HEK293 (cell line): Measurements from ENCODE around the gene GGNBP2.

Experiments
- EGR2 ChIP-seq: fragments of 450-650 bp; formaldehyde crosslinking; IDR thresholded peaks from 2 replicates; pipeline ENCODE4 v1.5.1; 2016; ENCODE audit warnings: low read depth, missing biosample characterization, missing genetic modification characterization
- GLIS2 ChIP-seq: fragments of 450-650 bp; formaldehyde crosslinking; IDR thresholded peaks from 2 replicates; pipeline ENCODE4 v1.5.1; 2016; ENCODE audit warnings: missing biosample characterization, missing genetic modification characterization
- KLF16 ChIP-seq: fragments of 450-650 bp; formaldehyde crosslinking; IDR thresholded peaks from 2 replicates; pipeline ENCODE4 v1.5.1; 2017; ENCODE audit warnings: missing biosample characterization, missing genetic modification characterization
- PRDM1 ChIP-seq: fragments of 450-650 bp; formaldehyde crosslinking; IDR thresholded peaks from 2 replicates; pipeline ENCODE4; 2016; ENCODE audit warnings: missing biosample characterization, missing genetic modification characterization
- REPIN1 ChIP-seq: fragments of 450-650 bp; formaldehyde crosslinking; IDR thresholded peaks from 2 replicates; pipeline ENCODE4 v1.5.1; 2017; ENCODE audit warnings: missing biosample characterization, missing genetic modification characterization, low read depth
- SETDB1 ChIP-seq: IDR thresholded peaks from one replicate; pipeline ENCODE4 v1.6.1; 2017; ENCODE audit warnings: mild to moderate bottlenecking, low read length, moderate library complexity, mixed read lengths; ENCODE audit not compliant: insufficient read length
- SP7 ChIP-seq: fragments of 450-650 bp; formaldehyde crosslinking; IDR thresholded peaks from 2 replicates; pipeline ENCODE4 v1.5.1; 2016; ENCODE audit warnings: missing biosample characterization, missing genetic modification characterization
- ZBTB1 ChIP-seq: fragments of 450-650 bp; formaldehyde crosslinking; IDR thresholded peaks from 2 replicates; pipeline ENCODE4 v1.5.1; 2016; ENCODE audit warnings: missing biosample characterization, missing genetic modification characterization
- ZFP69B ChIP-seq: fragments of 450-650 bp; formaldehyde crosslinking; IDR thresholded peaks from 2 replicates; pipeline ENCODE4 v1.5.1; 2016; ENCODE audit warnings: missing biosample characterization, missing genetic modification characterization
- ZNF2 ChIP-seq: fragments of 450-650 bp; formaldehyde crosslinking; IDR thresholded peaks from 2 replicates; pipeline ENCODE4 v1.5.1; 2016; ENCODE audit warnings: missing biosample characterization, missing genetic modification characterization
- ZNF214 ChIP-seq: fragments of 450-650 bp; formaldehyde crosslinking; IDR thresholded peaks from 2 replicates; pipeline ENCODE4 v1.5.1; 2017; ENCODE audit warnings: missing biosample characterization, mild to moderate bottlenecking, missing genetic modification characterization, borderline replicate concordance
- ZNF239 ChIP-seq: fragments of 450-650 bp; formaldehyde crosslinking; IDR thresholded peaks from 2 replicates; pipeline ENCODE4 v1.5.1; 2016; ENCODE audit warnings: missing biosample characterization, missing genetic modification characterization
- ZNF274 ChIP-seq, 2 experiments: fragments of 200-500 bp in 1 of 2; fragments of 450-650 bp in 1 of 2; sonication (Bioruptor generic) in 1 of 2; formaldehyde crosslinking in 1 of 2; IDR thresholded peaks; 2 replicates each; pipeline versions ENCODE4 v1.5.1 to v1.6.1; 2014 to 2016; ENCODE audit warnings: borderline replicate concordance in 1 of 2, inconsistent platforms in 1 of 2, low read length in 1 of 2, missing biosample characterization in 1 of 2, missing genetic modification characterization in 1 of 2
- ZNF350 ChIP-seq: fragments of 450-650 bp; formaldehyde crosslinking; IDR thresholded peaks from 2 replicates; pipeline ENCODE4 v1.5.0; 2017; ENCODE audit warnings: missing biosample characterization, mild to moderate bottlenecking, missing genetic modification characterization
- ZNF37A ChIP-seq: fragments of 450-650 bp; IDR thresholded peaks from 2 replicates; pipeline ENCODE4 v1.5.1; 2018; ENCODE audit warnings: missing biosample characterization, missing genetic modification characterization
- ZNF510 ChIP-seq: fragments of 450-650 bp; formaldehyde crosslinking; IDR thresholded peaks from 2 replicates; pipeline ENCODE4 v1.5.1; 2018; ENCODE audit warnings: mild to moderate bottlenecking, missing genetic modification characterization, missing biosample characterization; ENCODE audit not compliant: insufficient replicate concordance
- ZNF561 ChIP-seq: fragments of 450-650 bp; IDR thresholded peaks from 2 replicates; pipeline ENCODE4 v1.5.1; 2018; ENCODE audit warnings: missing biosample characterization, missing genetic modification characterization, borderline replicate concordance
- ZNF596 ChIP-seq: fragments of 450-650 bp; IDR thresholded peaks from 2 replicates; pipeline ENCODE4 v1.5.0; 2018; ENCODE audit warnings: missing biosample characterization, mild to moderate bottlenecking, missing genetic modification characterization, moderate library complexity
- ZNF792 ChIP-seq: fragments of 450-650 bp; formaldehyde crosslinking; IDR thresholded peaks from 2 replicates; pipeline ENCODE4 v1.5.1; 2016; ENCODE audit warnings: missing biosample characterization, missing genetic modification characterization
- ZNF830 ChIP-seq: fragments of 450-650 bp; IDR thresholded peaks from 2 replicates; pipeline ENCODE4 v1.5.0; 2018; ENCODE audit warnings: missing biosample characterization, missing genetic modification characterization, low read depth, mild to moderate bottlenecking, moderate library complexity
- ZNF843 ChIP-seq: fragments of 450-650 bp; formaldehyde crosslinking; IDR thresholded peaks from 2 replicates; pipeline ENCODE4 v1.5.1; 2016; ENCODE audit warnings: missing biosample characterization, missing genetic modification characterization
- TF ChIP-seq, protein P1 (sequence below): fragments of 450-650 bp; formaldehyde crosslinking; IDR thresholded peaks from 2 replicates; pipeline ENCODE4 v1.5.1; 2016; ENCODE audit warnings: missing biosample characterization, missing genetic modification characterization
- TF ChIP-seq, protein P2 (sequence below): fragments of 450-650 bp; formaldehyde crosslinking; IDR thresholded peaks from 2 replicates; pipeline ENCODE4 v1.5.1; 2016; ENCODE audit warnings: missing biosample characterization, missing genetic modification characterization, borderline replicate concordance
- TF ChIP-seq, protein P3 (sequence below): fragments of 450-650 bp; formaldehyde crosslinking; IDR thresholded peaks from 2 replicates; pipeline ENCODE4 v1.5.1; 2016; ENCODE audit warnings: missing biosample characterization, missing genetic modification characterization
- TF ChIP-seq, protein P4 (sequence below): fragments of 450-650 bp; formaldehyde crosslinking; IDR thresholded peaks from 2 replicates; pipeline ENCODE4 v1.5.1; 2016; ENCODE audit warnings: missing biosample characterization, missing genetic modification characterization
- TF ChIP-seq, protein P5 (sequence below): fragments of 450-650 bp; formaldehyde crosslinking; IDR thresholded peaks from 2 replicates; pipeline ENCODE4 v1.5.1; 2016; ENCODE audit warnings: missing biosample characterization, missing genetic modification characterization
- TF ChIP-seq, protein P6 (sequence below): fragments of 450-650 bp; formaldehyde crosslinking; IDR thresholded peaks from 2 replicates; pipeline ENCODE4 v1.5.1; 2016; ENCODE audit warnings: missing biosample characterization, missing genetic modification characterization
- TF ChIP-seq, protein P7 (sequence below): fragments of 450-650 bp; formaldehyde crosslinking; IDR thresholded peaks from 2 replicates; pipeline ENCODE4 v1.5.1; 2016; ENCODE audit warnings: missing biosample characterization, missing genetic modification characterization

The GGNBP2 gene

DNA sequence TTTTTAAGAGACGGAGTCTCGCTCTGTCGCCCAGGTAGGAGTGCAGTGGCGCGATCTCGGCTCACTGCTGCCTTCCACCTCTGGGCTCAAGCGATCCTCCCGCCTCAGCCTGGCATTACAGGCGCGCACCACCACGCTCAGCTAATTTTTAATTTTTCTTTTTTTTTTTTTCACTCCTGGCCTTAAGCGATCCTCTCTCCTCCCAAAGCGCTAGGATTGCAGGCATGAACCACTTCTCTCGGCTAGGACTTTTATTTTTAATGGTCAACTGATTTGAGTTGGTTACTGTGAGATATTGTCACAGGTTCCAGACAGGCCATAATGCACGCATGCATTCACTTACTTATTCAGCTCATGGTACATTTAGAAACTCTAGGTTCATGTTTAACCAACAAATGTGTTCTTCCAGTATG, 9.0 kb upstream of the GGNBP2 start (continued):
- no peak for TF ChIP-seq ZNF350
- peak; percentile 24; the same call in 1 of the 2 replicates for TF ChIP-seq REPIN1 (tag by site-specific recombination)
- TF ChIP-seq, protein P1, sequence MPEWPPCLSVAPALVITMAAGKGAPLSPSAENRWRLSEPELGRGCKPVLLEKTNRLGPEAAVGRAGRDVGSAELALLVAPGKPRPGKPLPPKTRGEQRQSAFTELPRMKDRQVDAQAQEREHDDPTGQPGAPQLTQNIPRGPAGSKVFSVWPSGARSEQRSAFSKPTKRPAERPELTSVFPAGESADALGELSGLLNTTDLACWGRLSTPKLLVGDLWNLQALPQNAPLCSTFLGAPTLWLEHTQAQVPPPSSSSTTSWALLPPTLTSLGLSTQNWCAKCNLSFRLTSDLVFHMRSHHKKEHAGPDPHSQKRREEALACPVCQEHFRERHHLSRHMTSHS = no peak
- peak; percentile 62; the same call in 1 of the 2 replicates for TF ChIP-seq ZNF792
- 0 out of 2 replicates have a peak, but pooled peaks have one; percentile 41 for TF ChIP-seq ZNF239 (tag by site-specific recombination)
- TF ChIP-seq SETDB1 = peak; percentile 64
- TF ChIP-seq ZNF2 (tag by site-specific recombination) = peak; percentile 57; the same call in 1 of the 2 replicates
- TF ChIP-seq ZNF596 (tag by site-specific recombination) = no peak
- TF ChIP-seq, protein P2, sequence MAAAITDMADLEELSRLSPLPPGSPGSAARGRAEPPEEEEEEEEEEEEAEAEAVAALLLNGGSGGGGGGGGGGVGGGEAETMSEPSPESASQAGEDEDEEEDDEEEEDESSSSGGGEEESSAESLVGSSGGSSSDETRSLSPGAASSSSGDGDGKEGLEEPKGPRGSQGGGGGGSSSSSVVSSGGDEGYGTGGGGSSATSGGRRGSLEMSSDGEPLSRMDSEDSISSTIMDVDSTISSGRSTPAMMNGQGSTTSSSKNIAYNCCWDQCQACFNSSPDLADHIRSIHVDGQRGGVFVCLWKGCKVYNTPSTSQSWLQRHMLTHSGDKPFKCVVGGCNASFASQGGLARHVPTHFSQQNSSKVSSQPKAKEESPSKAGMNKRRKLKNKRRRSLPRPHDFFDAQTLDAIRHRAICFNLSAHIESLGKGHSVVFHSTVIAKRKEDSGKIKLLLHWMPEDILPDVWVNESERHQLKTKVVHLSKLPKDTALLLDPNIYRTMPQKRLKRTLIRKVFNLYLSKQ (tag by site-specific recombination) = no peak
- TF ChIP-seq EGR2 (tag by site-specific recombination) = no peak; the same call in 1 of the 2 replicates
- TF ChIP-seq SP7 (tag by site-specific recombination) = peak; percentile 58; the same call in 1 of the 2 replicates
- no peak for TF ChIP-seq ZNF274 (IDR thresholded peaks at IDR 0.05; ENCODE audit: low read length)
- no peak for TF ChIP-seq ZNF274 (tag by site-specific recombination; IDR thresholded peaks at IDR 0.05; ENCODE audit: borderline replicate concordance)
- TF ChIP-seq, protein P3, sequence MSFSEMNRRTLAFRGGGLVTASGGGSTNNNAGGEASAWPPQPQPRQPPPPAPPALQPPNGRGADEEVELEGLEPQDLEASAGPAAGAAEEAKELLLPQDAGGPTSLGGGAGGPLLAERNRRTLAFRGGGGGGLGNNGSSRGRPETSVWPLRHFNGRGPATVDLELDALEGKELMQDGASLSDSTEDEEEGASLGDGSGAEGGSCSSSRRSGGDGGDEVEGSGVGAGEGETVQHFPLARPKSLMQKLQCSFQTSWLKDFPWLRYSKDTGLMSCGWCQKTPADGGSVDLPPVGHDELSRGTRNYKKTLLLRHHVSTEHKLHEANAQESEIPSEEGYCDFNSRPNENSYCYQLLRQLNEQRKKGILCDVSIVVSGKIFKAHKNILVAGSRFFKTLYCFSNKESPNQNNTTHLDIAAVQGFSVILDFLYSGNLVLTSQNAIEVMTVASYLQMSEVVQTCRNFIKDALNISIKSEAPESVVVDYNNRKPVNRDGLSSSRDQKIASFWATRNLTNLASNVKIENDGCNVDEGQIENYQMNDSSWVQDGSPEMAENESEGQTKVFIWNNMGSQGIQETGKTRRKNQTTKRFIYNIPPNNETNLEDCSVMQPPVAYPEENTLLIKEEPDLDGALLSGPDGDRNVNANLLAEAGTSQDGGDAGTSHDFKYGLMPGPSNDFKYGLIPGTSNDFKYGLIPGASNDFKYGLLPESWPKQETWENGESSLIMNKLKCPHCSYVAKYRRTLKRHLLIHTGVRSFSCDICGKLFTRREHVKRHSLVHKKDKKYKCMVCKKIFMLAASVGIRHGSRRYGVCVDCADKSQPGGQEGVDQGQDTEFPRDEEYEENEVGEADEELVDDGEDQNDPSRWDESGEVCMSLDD (tag by site-specific recombination) = no peak
- no peak for TF ChIP-seq KLF16 (tag by site-specific recombination)
- TF ChIP-seq ZBTB1 (tag by site-specific recombination) = no peak
- no peak for TF ChIP-seq ZNF843 (tag by site-specific recombination)
- TF ChIP-seq, protein P4, sequence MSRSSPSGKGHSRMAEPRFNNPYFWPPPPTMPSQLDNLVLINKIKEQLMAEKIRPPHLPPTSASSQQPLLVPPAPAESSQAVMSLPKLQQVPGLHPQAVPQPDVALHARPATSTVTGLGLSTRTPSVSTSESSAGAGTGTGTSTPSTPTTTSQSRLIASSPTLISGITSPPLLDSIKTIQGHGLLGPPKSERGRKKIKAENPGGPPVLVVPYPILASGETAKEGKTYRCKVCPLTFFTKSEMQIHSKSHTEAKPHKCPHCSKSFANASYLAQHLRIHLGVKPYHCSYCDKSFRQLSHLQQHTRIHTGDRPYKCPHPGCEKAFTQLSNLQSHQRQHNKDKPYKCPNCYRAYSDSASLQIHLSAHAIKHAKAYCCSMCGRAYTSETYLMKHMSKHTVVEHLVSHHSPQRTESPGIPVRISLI (tag by site-specific recombination) = no peak
- TF ChIP-seq ZFP69B = 0 out of 2 replicates have a peak, but pooled peaks have one; percentile 70
- TF ChIP-seq ZNF561 (tag by site-specific recombination) = no peak
- TF ChIP-seq, protein P5, sequence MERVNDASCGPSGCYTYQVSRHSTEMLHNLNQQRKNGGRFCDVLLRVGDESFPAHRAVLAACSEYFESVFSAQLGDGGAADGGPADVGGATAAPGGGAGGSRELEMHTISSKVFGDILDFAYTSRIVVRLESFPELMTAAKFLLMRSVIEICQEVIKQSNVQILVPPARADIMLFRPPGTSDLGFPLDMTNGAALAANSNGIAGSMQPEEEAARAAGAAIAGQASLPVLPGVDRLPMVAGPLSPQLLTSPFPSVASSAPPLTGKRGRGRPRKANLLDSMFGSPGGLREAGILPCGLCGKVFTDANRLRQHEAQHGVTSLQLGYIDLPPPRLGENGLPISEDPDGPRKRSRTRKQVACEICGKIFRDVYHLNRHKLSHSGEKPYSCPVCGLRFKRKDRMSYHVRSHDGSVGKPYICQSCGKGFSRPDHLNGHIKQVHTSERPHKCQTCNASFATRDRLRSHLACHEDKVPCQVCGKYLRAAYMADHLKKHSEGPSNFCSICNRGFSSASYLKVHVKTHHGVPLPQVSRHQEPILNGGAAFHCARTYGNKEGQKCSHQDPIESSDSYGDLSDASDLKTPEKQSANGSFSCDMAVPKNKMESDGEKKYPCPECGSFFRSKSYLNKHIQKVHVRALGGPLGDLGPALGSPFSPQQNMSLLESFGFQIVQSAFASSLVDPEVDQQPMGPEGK (tag by site-specific recombination) = 0 out of 2 replicates have a peak, but pooled peaks have one; percentile 6
- no peak for TF ChIP-seq ZNF37A
- no peak for TF ChIP-seq ZNF214 (tag by site-specific recombination)
- TF ChIP-seq PRDM1 (tag by site-specific recombination) = 0 out of 2 replicates have a peak, but pooled peaks have one; percentile 10
- TF ChIP-seq GLIS2 (tag by site-specific recombination) = no peak; the same call in 1 of the 2 replicates
- no peak for TF ChIP-seq ZNF830
- TF ChIP-seq ZNF510 = no peak
- TF ChIP-seq, protein P6, sequence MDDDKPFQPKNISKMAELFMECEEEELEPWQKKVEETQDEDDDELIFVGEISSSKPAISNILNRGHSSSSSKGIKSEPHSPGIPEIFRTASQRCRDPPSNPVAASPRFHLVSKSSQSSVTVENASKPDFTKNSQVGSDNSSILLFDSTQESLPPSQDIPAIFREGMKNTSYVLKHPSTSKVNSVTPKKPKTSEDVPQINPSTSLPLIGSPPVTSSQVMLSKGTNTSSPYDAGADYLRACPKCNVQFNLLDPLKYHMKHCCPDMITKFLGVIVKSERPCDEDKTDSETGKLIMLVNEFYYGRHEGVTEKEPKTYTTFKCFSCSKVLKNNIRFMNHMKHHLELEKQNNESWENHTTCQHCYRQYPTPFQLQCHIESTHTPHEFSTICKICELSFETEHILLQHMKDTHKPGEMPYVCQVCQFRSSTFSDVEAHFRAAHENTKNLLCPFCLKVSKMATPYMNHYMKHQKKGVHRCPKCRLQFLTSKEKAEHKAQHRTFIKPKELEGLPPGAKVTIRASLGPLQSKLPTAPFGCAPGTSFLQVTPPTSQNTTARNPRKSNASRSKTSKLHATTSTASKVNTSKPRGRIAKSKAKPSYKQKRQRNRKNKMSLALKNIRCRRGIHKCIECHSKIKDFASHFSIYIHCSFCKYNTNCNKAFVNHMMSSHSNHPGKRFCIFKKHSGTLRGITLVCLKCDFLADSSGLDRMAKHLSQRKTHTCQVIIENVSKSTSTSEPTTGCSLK (tag by site-specific recombination) = 0 out of 2 replicates have a peak, but pooled peaks have one; percentile 59
- TF ChIP-seq, protein P7, sequence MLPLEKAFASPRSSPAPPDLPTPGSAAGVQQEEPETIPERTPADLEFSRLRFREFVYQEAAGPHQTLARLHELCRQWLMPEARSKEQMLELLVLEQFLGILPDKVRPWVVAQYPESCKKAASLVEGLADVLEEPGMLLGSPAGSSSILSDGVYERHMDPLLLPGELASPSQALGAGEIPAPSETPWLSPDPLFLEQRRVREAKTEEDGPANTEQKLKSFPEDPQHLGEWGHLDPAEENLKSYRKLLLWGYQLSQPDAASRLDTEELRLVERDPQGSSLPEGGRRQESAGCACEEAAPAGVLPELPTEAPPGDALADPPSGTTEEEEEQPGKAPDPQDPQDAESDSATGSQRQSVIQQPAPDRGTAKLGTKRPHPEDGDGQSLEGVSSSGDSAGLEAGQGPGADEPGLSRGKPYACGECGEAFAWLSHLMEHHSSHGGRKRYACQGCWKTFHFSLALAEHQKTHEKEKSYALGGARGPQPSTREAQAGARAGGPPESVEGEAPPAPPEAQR = no peak
